ENCODE measurements around the gene ACKR3.

ACKR3 gene

DNA sequence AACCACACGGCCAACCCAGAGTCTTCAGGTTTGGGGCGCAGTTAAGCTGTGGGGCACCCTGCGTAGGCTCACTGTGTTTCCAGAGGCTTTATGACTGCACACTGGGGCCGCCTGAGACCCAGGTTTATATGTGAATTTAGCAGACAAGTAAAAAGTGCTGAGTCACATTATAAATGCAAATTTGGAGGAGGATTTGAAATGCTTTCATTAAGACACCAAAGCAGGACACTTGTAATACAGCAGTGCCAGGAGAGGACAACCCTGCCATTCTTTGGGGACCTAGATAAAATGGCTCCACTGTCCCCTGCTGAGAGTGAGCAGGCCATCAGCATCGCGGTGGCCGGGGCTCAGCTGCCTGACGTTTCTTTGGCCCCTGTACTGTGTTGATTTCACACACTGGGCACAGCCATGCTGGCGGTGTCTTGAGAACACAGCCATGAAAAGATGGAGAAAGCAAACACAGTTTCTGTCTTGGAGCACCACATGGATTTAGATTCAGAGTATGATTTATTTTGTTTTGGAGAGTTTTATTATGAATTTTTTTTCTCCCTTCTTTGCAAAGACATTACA is 10.2 kb downstream of the ACKR3 start:
- TF ChIP-seq GATA2 (IDR thresholded peaks at IDR 0.05; ENCODE audit: low read depth, low read length), result no peak
- no peak for TF ChIP-seq GATA3 (IDR thresholded peaks at IDR 0.05; ENCODE audit: low read depth, low read length)

DNA sequence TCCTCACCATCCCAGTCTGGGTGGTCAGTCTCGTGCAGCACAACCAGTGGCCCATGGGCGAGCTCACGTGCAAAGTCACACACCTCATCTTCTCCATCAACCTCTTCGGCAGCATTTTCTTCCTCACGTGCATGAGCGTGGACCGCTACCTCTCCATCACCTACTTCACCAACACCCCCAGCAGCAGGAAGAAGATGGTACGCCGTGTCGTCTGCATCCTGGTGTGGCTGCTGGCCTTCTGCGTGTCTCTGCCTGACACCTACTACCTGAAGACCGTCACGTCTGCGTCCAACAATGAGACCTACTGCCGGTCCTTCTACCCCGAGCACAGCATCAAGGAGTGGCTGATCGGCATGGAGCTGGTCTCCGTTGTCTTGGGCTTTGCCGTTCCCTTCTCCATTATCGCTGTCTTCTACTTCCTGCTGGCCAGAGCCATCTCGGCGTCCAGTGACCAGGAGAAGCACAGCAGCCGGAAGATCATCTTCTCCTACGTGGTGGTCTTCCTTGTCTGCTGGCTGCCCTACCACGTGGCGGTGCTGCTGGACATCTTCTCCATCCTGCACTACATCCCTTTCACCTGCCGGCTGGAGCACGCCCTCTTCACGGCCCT is 11.2 kb downstream of the ACKR3 start:
- no peak for TF ChIP-seq GATA2 (IDR thresholded peaks at IDR 0.05; ENCODE audit: low read depth, low read length)
- TF ChIP-seq GATA3 (IDR thresholded peaks at IDR 0.05; ENCODE audit: low read depth, low read length), result no peak

DNA sequence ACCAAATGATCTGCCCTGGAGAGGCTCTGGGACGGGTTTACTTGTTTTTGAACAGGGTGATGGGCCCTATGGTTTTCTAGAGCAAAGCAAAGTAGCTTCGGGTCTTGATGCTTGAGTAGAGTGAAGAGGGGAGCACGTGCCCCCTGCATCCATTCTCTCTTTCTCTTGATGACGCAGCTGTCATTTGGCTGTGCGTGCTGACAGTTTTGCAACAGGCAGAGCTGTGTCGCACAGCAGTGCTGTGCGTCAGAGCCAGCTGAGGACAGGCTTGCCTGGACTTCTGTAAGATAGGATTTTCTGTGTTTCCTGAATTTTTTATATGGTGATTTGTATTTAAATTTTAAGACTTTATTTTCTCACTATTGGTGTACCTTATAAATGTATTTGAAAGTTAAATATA is 11.9 kb downstream of the ACKR3 start:
- TF ChIP-seq GATA3 (IDR thresholded peaks at IDR 0.05; ENCODE audit: low read depth, low read length) (no peak), GATA2 (IDR thresholded peaks at IDR 0.05; ENCODE audit: low read depth, low read length) (no peak)

DNA sequence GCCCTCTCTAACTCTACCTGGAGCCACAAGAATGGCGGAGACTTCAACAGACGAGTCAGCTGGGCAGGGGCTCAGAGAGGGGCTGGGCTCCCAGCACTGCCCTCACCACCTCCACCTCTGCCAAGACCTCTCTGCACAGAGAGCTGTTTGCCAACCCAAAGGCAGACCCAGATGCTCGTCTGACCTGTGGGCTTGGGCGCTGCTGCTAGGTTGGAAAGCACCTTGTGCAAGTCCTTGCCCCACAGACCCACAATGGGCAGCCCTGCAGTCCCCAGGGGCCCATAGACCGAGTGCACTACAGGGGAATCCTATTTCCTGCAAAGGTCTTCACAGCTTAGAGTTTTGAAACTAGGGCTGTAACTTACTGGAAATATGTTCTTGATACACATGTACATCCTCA is 13.3 kb downstream of the ACKR3 start:
- TF ChIP-seq GATA2 (IDR thresholded peaks at IDR 0.05; ENCODE audit: low read depth, low read length), result no peak
- TF ChIP-seq GATA3 (IDR thresholded peaks at IDR 0.05; ENCODE audit: low read depth, low read length), result no peak

DNA sequence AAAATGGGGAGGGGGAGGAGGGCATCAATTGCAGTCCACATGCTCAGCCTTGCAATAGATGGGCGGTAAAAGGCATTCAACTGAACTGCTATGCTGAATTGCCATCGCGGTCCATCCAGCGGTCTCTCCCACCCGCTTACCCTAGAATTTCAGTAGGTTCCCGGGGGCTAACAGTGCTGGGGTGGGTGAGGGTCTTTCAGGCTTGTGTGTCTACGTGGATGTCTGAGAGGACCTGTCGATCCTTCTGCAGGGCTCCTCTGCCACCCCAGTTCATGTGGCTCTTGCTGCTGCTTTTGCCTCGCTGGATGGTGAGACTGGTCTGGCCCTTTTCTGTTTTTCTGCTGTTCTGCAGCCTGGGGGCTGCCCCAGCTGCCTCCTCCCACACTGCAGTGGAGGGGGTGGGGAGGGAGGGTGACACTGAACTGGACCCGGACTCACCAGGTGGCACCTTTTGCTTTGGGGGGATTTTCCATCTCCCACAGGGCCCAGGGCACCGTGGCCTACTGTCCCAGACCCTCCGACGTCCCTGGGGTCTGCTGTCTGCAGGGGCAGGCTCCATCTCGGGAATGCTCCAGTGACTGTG is 14.1 kb downstream of the ACKR3 start:
- no peak for TF ChIP-seq GATA3 (IDR thresholded peaks at IDR 0.05; ENCODE audit: low read depth, low read length)
- no peak for TF ChIP-seq GATA2 (IDR thresholded peaks at IDR 0.05; ENCODE audit: low read depth, low read length)

DNA sequence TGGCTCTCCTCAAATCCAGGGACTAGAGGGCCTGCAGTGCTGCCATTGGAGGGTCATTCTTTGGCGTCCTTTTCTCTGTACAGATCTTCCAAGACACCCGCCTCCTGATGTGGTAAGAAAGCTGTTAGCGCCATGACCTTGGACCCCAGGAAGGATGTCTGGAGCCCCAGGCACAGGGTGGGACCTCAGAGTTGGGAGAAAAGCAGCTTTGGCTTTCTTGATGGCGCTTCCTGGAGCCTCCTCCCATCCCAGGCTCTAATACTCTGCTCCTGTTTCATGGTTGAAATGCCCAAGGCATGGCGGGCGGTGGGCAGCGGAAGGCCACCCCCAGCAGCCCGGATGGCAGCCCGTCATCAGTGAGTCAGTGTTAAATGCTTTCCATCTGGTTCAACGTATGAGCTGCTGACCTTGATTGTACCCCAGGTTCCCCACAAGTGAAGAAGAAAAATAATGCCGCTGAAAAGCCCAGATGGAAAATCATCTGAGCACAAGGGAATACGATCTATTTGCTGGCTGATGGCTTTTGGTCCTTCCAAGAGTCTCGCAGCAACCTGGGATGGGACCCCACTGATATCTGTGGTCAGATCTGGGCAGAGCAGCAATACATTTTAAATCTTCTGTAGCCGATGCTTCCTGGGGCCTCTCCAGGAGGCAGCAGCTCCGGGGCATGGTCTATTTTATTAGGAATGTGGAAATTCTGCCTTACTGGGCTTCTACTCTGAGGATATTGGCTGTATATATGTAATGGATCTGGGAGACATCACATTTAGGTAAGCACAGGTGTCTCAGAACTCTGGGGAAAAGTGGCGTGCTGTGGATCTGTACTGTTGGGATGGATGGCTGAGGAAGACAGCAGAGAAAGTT is 15.1 kb downstream of the ACKR3 start:
- TF ChIP-seq GATA3 (IDR thresholded peaks at IDR 0.05; ENCODE audit: low read depth, low read length), result no peak

DNA sequence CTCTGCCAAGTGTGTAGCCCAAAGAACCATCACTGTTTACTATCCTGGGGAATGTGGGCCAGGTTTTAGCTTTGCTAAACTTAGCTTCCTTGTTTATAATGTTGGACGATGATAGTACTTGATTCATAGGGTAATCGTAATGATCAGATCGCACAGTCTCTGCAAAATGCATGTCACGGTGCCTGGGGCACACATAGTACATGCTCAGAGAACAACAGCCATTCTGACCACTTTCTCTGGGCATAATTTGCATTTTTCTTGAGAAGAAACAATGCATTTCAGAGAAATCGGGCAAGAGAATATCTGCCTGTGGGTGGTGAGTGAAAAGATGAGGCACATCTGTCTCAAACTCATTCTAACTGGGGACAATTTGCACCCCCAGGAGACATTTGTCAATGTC is 16.3 kb downstream of the ACKR3 start:
- TF ChIP-seq GATA3 (IDR thresholded peaks at IDR 0.05; ENCODE audit: low read depth, low read length) (no peak), GATA2 (IDR thresholded peaks at IDR 0.05; ENCODE audit: low read depth, low read length) (no peak)

DNA sequence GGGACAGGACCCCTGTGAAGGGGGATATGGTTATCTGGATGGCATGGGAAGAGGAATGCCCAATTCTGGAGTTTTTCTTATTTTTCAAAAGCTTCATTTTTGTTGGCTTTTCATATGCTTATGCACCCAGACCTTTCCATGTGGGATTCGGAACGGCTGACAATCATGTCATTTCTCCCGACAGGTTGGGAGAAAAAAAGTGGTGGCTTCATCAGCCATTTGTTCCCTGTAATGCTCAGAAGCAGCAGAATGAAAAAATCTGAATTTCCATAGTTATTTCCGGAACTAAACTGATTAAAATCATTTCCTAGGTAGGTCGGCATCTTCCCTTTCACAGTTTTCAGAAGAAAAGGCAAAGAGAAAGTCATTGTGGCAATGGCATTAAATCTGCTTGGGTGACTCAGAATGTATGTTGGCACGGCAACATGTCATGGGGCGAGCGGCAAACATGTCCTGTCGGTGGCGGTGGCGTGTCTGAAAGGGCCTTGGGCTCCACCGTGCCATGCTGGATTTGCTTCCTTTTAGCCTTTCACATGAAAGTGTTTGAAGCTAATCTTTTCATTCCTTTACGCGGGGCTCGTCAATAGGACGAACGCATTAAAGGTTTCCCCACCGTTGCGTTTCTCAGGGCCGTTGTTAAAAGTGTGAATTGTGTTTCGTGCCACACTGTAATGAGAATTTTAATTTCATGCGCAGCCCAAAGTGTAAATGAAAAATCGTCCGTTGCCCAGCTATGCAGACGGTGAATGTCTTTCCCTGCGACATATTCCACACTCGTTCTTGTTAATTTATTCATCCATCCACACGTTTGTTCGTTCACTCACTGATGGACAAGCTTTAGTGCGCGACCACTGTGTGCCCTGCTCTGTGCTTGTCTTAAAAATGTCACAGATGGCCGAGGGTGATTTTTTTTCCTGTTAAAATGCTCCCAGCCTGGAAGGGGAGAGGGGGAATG is 18.5 kb downstream of the ACKR3 start:
- TF ChIP-seq GATA2 (IDR thresholded peaks at IDR 0.05; ENCODE audit: low read depth, low read length) (no peak), GATA3 (IDR thresholded peaks at IDR 0.05; ENCODE audit: low read depth, low read length) (no peak)

DNA sequence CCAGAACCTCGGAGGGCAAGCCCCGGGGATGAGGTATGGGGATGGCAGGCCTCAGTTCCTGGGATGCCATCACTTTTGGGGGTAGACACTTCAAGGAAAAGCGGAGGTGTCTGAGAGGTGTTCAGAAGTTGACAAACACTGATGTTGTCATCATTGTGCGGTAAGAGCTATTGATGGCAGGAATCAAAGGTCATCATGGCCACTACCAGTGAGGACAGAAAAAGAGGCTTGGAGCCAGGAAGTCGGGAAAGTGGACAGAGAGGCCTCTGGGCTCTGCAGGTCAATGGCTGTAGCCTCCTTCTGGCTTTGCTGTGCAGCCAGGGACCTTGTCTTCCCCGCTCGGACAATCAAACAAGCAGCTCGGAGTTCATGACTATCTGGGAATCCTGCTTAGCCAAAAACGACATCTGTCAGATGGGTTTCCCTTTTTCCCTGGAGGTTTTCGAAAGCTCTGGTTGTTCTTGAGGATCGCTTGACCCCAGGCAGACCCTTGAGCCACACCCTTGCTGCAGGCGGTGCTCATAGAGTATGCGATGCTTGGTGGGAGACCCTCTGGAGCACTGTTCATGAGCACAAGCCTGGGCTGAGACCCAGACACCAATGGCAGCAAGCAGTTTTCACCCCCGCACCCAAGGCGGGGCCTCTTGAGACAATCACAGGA is 19.4 kb downstream of the ACKR3 start:
- TF ChIP-seq GATA2 (IDR thresholded peaks at IDR 0.05; ENCODE audit: low read depth, low read length) (no peak), GATA3 (IDR thresholded peaks at IDR 0.05; ENCODE audit: low read depth, low read length) (no peak)

DNA sequence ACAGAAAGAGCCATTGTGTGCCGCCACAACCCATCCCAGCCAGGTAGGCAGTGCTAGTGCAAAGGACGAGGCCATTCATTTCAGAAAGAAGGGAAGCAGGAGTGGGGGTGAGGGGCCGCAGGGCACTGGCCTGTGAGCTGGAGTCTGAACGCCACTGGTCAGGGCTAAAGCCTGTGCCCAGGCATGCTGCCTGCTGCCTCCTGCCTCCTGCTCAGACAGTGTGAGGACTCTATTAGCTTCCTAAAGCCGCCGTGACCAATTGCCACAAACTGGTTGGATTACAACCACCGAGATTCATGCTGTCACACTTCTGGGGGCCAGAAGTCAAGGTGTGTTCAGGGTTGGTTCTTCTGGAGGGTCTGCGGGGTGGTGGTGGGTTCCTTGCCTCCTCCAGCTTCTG is 21.2 kb downstream of the ACKR3 start:
- TF ChIP-seq GATA3 (IDR thresholded peaks at IDR 0.05; ENCODE audit: low read depth, low read length) (no peak), GATA2 (IDR thresholded peaks at IDR 0.05; ENCODE audit: low read depth, low read length) (no peak)

DNA sequence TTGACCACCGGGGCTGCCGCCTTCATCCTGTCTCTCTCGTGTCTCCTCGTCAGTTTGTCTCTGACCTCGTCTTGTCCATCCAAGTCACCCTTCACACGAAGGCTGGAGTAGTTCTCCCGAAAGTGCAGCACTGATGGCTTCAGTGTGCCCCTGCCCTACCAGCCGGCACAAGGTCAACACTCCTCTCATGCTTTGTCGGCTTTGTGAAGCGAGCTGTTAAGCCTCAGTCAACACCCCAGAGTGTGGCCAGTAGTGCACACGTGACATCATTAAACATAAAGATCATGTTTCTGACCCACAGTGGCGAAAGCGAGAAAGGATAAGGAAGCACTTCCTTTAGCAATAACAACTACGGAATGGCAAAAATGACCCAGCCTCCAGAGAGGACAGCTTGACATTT is 23.2 kb downstream of the ACKR3 start:
- TF ChIP-seq GATA3 (IDR thresholded peaks at IDR 0.05; ENCODE audit: low read depth, low read length) (no peak), GATA2 (IDR thresholded peaks at IDR 0.05; ENCODE audit: low read depth, low read length) (no peak)

DNA sequence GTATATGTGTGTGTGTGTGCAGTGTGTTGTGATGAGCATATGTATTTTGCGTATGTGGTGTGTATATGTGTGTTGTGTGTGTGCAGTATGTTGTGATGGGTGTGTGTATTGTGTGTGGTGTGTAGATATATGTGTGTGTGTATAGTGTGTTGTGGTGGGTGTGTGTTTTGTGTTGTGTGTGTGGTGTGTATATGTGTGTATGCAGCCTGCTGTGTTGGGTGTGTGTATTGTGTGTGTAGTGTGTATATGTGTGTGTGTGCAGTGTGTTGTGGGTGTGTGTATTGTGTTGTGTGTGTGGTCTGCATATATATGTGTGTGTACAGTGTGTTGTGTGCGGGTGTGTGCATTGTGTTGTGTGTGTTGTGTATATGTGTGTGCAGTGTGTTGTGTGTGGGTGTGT is 23.9 kb downstream of the ACKR3 start:
- no peak for TF ChIP-seq GATA2 (IDR thresholded peaks at IDR 0.05; ENCODE audit: low read depth, low read length)
- TF ChIP-seq GATA3 (IDR thresholded peaks at IDR 0.05; ENCODE audit: low read depth, low read length), result no peak

DNA sequence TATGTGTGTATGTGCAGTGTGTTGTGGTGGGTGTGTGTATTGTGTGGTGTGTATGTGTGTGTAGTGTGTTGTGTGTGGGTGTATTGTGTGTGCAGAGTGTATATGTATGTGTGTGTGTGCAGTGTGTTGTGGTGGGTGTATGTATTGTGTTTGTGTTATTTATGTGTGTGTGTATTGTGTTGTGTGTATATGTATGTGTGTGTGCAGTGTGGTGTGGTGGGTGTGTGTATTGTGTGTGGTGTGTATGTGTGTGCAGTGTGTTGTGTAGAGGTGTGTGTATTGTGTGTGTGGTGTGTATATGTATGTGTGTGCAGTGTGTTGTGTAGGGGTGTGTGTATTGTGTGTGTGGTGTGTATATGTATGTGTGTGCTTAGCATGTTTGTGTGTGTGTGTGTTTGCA is 24.3 kb downstream of the ACKR3 start:
- TF ChIP-seq GATA2 (IDR thresholded peaks at IDR 0.05; ENCODE audit: low read depth, low read length) (no peak), GATA3 (IDR thresholded peaks at IDR 0.05; ENCODE audit: low read depth, low read length) (no peak)
